DMS79 (cell line): ENCODE measurements around the gene ASTN2.

ENCODE experiments used
- DNase-seq: peaks from one replicate; lab custom pipeline; 2025; lab: John Stamatoyannopoulos, UW

The ASTN2 gene

GRCh38 chr9:116484492-116485061 is 930.3 kb downstream of the ASTN2 start:
- DNase-seq: no peak

GRCh38 chr9:116483622-116484491 is 931.0 kb downstream of the ASTN2 start:
- DNase-seq: no peak

GRCh38 chr9:116482740-116483139 is 932.1 kb downstream of the ASTN2 start:
- DNase-seq: peak; percentile 42

- no peak for DNase-seq
Measured at GRCh38 chr9:116480700-116481099, 934.2 kb downstream of the ASTN2 start.

- DNase-seq: no peak
Measured at GRCh38 chr9:116479967-116480366, 934.9 kb downstream of the ASTN2 start.

- DNase-seq: no peak
Measured at GRCh38 chr9:116479056-116479544, 935.8 kb downstream of the ASTN2 start.

GRCh38 chr9:116477584-116478141 is 937.2 kb downstream of the ASTN2 start:
- DNase-seq: no peak

GRCh38 chr9:116476935-116477381 is 937.9 kb downstream of the ASTN2 start:
- DNase-seq: no peak

- DNase-seq: no peak
Measured at GRCh38 chr9:116476002-116476401, 938.9 kb downstream of the ASTN2 start.

GRCh38 chr9:116475201-116475600 is 939.7 kb downstream of the ASTN2 start:
- no peak for DNase-seq

GRCh38 chr9:116471944-116472506 is 942.8 kb downstream of the ASTN2 start:
- no peak for DNase-seq

GRCh38 chr9:116471093-116471906 is 943.6 kb downstream of the ASTN2 start:
- DNase-seq: no peak

- DNase-seq: no peak
Measured at GRCh38 chr9:116468793-116469527, 945.9 kb downstream of the ASTN2 start.

- DNase-seq: no peak
Measured at GRCh38 chr9:116468369-116468768, 946.5 kb downstream of the ASTN2 start.

GRCh38 chr9:116467740-116468351 is 947.0 kb downstream of the ASTN2 start:
- no peak for DNase-seq

GRCh38 chr9:116466271-116467235 is 948.3 kb downstream of the ASTN2 start:
- no peak for DNase-seq

- DNase-seq: no peak
Measured at GRCh38 chr9:116465576-116466270, 949.1 kb downstream of the ASTN2 start.

GRCh38 chr9:116464987-116465571 is 949.8 kb downstream of the ASTN2 start:
- no peak for DNase-seq
